ENCODE data around the gene TMC1. TPM values are rescaled to one million over a fixed set of nuclear protein-coding genes. Genes with fewer than 3 reads are reported as not detected.
"Not testable (repeated sequence)": the region's sequence is repeated elsewhere in the genome, so short reads cannot be mapped to it uniquely, and the experiment has no call there.

The TMC1 gene
- total and polyA plus RNA-seq, 3 experiments from 2014 or later: not detected

GRCh38 chr9:72506615-72507014 is 14.8 kb upstream of the TMC1 start:
- no peak overlapping the region for H3K27ac Mint-ChIP-seq
- Histone ChIP-seq H3K4me3 (ENCODE audit: low read length) (no peak overlapping the region), H3K4me1 (ENCODE audit: insufficient read depth, low read length) (no peaks in the 10 kb centered on the region), H3K36me3 (ENCODE audit: insufficient read depth, low read length) (no peaks in the 10 kb centered on the region), H3K27me3 (ENCODE audit: insufficient read depth, low read length, poor library complexity, severe bottlenecking) (no peaks in the 10 kb centered on the region), H3K9me3 (ENCODE audit: low read length) (no peaks in the 10 kb centered on the region), H3K27ac (ENCODE audit: low read depth, low read length) (no peak overlapping the region)
- H3K36me3 Mint-ChIP-seq: peaks cover 0 to 3% (median 0%) of the 10 kb centered on the region in 3 donors
- no peaks in the 10 kb centered on the region for H3K27me3 Mint-ChIP-seq
- no peaks in the 10 kb centered on the region for H3K4me1 Mint-ChIP-seq
- CTCF ChIA-PET: no interaction called here
- H3K4me3 Mint-ChIP-seq: no peak overlapping the region
- DNase-seq: no peak
- H3K9me3 Mint-ChIP-seq: no peaks in the 10 kb centered on the region
- POLR2A ChIA-PET: no interaction called here

- peaks cover 0 to 2% of the 10 kb centered on the region in 2 donors for H3K27me3 Mint-ChIP-seq
- Histone ChIP-seq H3K9me3 (ENCODE audit: low read length) (no peaks in the 10 kb centered on the region), H3K4me1 (ENCODE audit: insufficient read depth, low read length) (no peaks in the 10 kb centered on the region), H3K27ac (ENCODE audit: low read depth, low read length) (no peak overlapping the region), H3K27me3 (ENCODE audit: insufficient read depth, low read length, poor library complexity, severe bottlenecking) (no peaks in the 10 kb centered on the region), H3K36me3 (ENCODE audit: insufficient read depth, low read length) (no peaks in the 10 kb centered on the region), H3K4me3 (ENCODE audit: low read length) (no peak overlapping the region)
- no peak overlapping the region for H3K4me3 Mint-ChIP-seq
- H3K4me1 Mint-ChIP-seq: no peaks in the 10 kb centered on the region
- POLR2A ChIA-PET: no interaction called here
- peaks cover 0 to 5% (median 0%) of the 10 kb centered on the region in 3 donors for H3K36me3 Mint-ChIP-seq
- H3K9me3 Mint-ChIP-seq: no peaks in the 10 kb centered on the region
- no peak for DNase-seq
- CTCF ChIA-PET: interaction anchor here (0.6 to 1.1 kb wide), 2 partner anchors 10 to 28 kb away, joined by 3 to 4 read pairs; no protein-coding TSS in a partner anchor
- no peak overlapping the region for H3K27ac Mint-ChIP-seq
Measured at GRCh38 chr9:72509053-72509452, 12.4 kb upstream of the TMC1 start.

- H3K4me3 ChIP-seq (ENCODE audit: low read length): no peak overlapping the region
- H3K36me3 ChIP-seq (ENCODE audit: insufficient read depth, low read length): no peaks in the 10 kb centered on the region
- no peak for DNase-seq
- Mint-ChIP-seq H3K36me3 (peaks cover 0 to 5% (median 0%) of the 10 kb centered on the region in 3 donors), H3K4me1 (no peaks in the 10 kb centered on the region), H3K27me3 (peaks cover 0 to 2% of the 10 kb centered on the region in 2 donors), H3K27ac (no peak overlapping the region), H3K9me3 (no peaks in the 10 kb centered on the region), H3K4me3 (no peak overlapping the region)
- ChIA-PET CTCF (interaction anchor here (0.6 to 1.6 kb wide), 3 partner anchors 9 to 28 kb away, joined by 3 to 4 read pairs (median 3); no protein-coding TSS in a partner anchor), POLR2A (no interaction called here)
- no peak overlapping the region for H3K27ac ChIP-seq (ENCODE audit: low read depth, low read length)
- no peaks in the 10 kb centered on the region for H3K27me3 ChIP-seq (ENCODE audit: insufficient read depth, low read length, poor library complexity, severe bottlenecking)
- no peaks in the 10 kb centered on the region for H3K9me3 ChIP-seq (ENCODE audit: low read length)
- no peaks in the 10 kb centered on the region for H3K4me1 ChIP-seq (ENCODE audit: insufficient read depth, low read length)
Measured at GRCh38 chr9:72509635-72510034, 11.8 kb upstream of the TMC1 start.

- H3K4me3 ChIP-seq (ENCODE audit: low read length); H3K4me1 Mint-ChIP-seq; H3K27ac ChIP-seq (ENCODE audit: low read depth, low read length); POLR2A ChIA-PET; H3K4me1 ChIP-seq (ENCODE audit: insufficient read depth, low read length); H3K36me3 ChIP-seq (ENCODE audit: insufficient read depth, low read length); DNase-seq; H3K27me3 ChIP-seq (ENCODE audit: insufficient read depth, low read length, poor library complexity, severe bottlenecking); H3K9me3 Mint-ChIP-seq; H3K27me3 Mint-ChIP-seq; CTCF ChIA-PET; H3K4me3 Mint-ChIP-seq; H3K9me3 ChIP-seq (ENCODE audit: low read length); H3K27ac Mint-ChIP-seq; H3K36me3 Mint-ChIP-seq: not testable (repeated sequence)
Measured at GRCh38 chr9:72521011-72521410, 397 bp upstream of the TMC1 start.

GRCh38 chr9:72524820-72525540 is 3.6 kb downstream of the TMC1 start:
- H3K4me1 ChIP-seq (ENCODE audit: insufficient read depth, low read length): peaks cover 23% of the 10 kb centered on the region
- H3K27ac ChIP-seq (ENCODE audit: low read depth, low read length): no peak overlapping the region
- Mint-ChIP-seq H3K4me3 (no peak overlapping the region), H3K27me3 (peaks cover 0 to 1% of the 10 kb centered on the region in 2 donors), H3K36me3 (no peaks in the 10 kb centered on the region), H3K9me3 (no peaks in the 10 kb centered on the region), H3K27ac (peak overlapping the region in 5 of 8 donors; percentile 26 to 58 (median 44)), H3K4me1 (peaks cover 20 to 32% (median 29%) of the 10 kb centered on the region in 3 donors)
- POLR2A ChIA-PET: no interaction called here
- no peaks in the 10 kb centered on the region for H3K27me3 ChIP-seq (ENCODE audit: insufficient read depth, low read length, poor library complexity, severe bottlenecking)
- H3K4me3 ChIP-seq (ENCODE audit: low read length): no peak overlapping the region
- H3K9me3 ChIP-seq (ENCODE audit: low read length): no peaks in the 10 kb centered on the region
- peak in 1 of 5 donors; percentile 20 for DNase-seq
- CTCF ChIA-PET: no interaction called here
- no peaks in the 10 kb centered on the region for H3K36me3 ChIP-seq (ENCODE audit: insufficient read depth, low read length)

- Mint-ChIP-seq H3K27ac (peak overlapping the region; percentile 82 to 97 (median 92)), H3K9me3 (peaks cover 0 to 2% (median 0%) of the 10 kb centered on the region in 5 donors), H3K4me1 (peaks cover 20 to 32% (median 29%) of the 10 kb centered on the region in 3 donors), H3K4me3 (peak overlapping the region; percentile 57 to 89 (median 83)), H3K36me3 (no peaks in the 10 kb centered on the region), H3K27me3 (no peaks in the 10 kb centered on the region)
- CTCF ChIA-PET: interaction anchor here (0.9 kb wide), 1 partner anchor 9 kb away, joined by 3 read pairs; no protein-coding TSS in a partner anchor
- Histone ChIP-seq H3K27ac (ENCODE audit: low read depth, low read length) (peak overlapping the region; percentile 60), H3K4me1 (ENCODE audit: insufficient read depth, low read length) (peaks cover 23% of the 10 kb centered on the region), H3K36me3 (ENCODE audit: insufficient read depth, low read length) (no peaks in the 10 kb centered on the region), H3K9me3 (ENCODE audit: low read length) (no peaks in the 10 kb centered on the region), H3K4me3 (ENCODE audit: low read length) (peak overlapping the region; percentile 53), H3K27me3 (ENCODE audit: insufficient read depth, low read length, poor library complexity, severe bottlenecking) (no peaks in the 10 kb centered on the region)
- DNase-seq: peak; percentile 53 to 86 (median 66)
- POLR2A ChIA-PET: interaction anchor here (0.9 to 1.6 kb wide), 4 partner anchors 62 to 165 kb away, joined by 3 to 15 read pairs (median 3); partner anchors contain the start of gene ZFAND5
Measured at GRCh38 chr9:72526901-72527800, 5.7 kb downstream of the TMC1 start.

- POLR2A ChIA-PET: interaction anchor here (1.0 to 1.6 kb wide), 2 partner anchors 61 to 163 kb away, joined by 3 to 15 read pairs; partner anchors contain the start of gene ZFAND5
Measured at GRCh38 chr9:72527801-72528195, 6.4 kb downstream of the TMC1 start.

More at GRCh38 chr9:72527801-72528195, 6.4 kb downstream of the TMC1 start:
- Histone ChIP-seq H3K27me3 (ENCODE audit: insufficient read depth, low read length, poor library complexity, severe bottlenecking) (no peaks in the 10 kb centered on the region), H3K4me1 (ENCODE audit: insufficient read depth, low read length) (peaks cover 23% of the 10 kb centered on the region), H3K36me3 (ENCODE audit: insufficient read depth, low read length) (no peaks in the 10 kb centered on the region), H3K27ac (ENCODE audit: low read depth, low read length) (peak overlapping the region; percentile 60), H3K4me3 (ENCODE audit: low read length) (peak overlapping the region; percentile 53), H3K9me3 (ENCODE audit: low read length) (no peaks in the 10 kb centered on the region)
- H3K27ac Mint-ChIP-seq: peak overlapping the region; percentile 85 to 97 (median 92)
- CTCF ChIA-PET: no interaction called here
- DNase-seq: no peak
- peaks cover 20 to 32% (median 29%) of the 10 kb centered on the region in 3 donors for H3K4me1 Mint-ChIP-seq
- H3K4me3 Mint-ChIP-seq: peak overlapping the region; percentile 57 to 89 (median 83)
- peaks cover 0 to 2% (median 0%) of the 10 kb centered on the region in 5 donors for H3K9me3 Mint-ChIP-seq
- H3K36me3 Mint-ChIP-seq: no peaks in the 10 kb centered on the region
- H3K27me3 Mint-ChIP-seq: no peaks in the 10 kb centered on the region
